Stomach (tissue), 4 donors: ENCODE measurements around the gene PNPT1.

ENCODE experiments used
- CTCF ChIP-seq, 7 experiments: fragments of 450-650 bp in 4 of 7; fragments of 200-600 bp in 3 of 7; sonication (generic) in 3 of 7; IDR thresholded peaks; one replicate each; pipeline ENCODE4 v1.5.1; 2016 to 2019; ENCODE audit warnings: antibody characterized with exemption in 7 of 7, control low read depth in 2 of 7, mild to moderate bottlenecking in 1 of 7
- POLR2A ChIP-seq, 4 donors: fragments of 450-650 bp; IDR thresholded peaks; one replicate each; pipeline ENCODE4 v1.6.1; 2016; ENCODE audit warnings: antibody characterized with exemption in 4 of 4, control low read depth in 2 of 4, mild to moderate bottlenecking in 1 of 4, moderate library complexity in 1 of 4

DNA sequence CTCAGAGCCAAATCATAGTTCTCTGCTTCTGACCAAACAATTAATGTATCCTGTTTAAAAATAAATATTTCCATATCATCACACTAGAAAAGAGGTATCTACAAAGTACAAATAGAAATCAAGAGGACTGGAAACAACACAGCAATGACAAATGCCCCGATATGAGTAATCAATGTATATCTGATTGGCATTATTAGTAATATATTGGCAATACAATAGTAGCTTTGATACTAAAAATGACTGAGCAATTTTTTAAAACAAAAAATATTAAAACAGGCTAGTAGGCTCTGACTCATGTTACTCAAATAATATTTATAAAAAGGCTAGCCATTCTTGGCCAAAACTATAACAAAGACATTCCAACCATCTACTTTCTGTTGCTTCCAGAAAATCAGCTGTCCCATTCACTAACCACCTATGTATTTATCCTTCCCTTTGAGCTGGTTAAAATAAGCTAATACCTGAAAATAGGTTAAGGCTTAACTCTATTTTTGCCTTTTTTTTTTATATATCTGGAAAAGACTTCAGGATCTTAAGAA, 89.5 kb downstream of the PNPT1 start:
- TF ChIP-seq CTCF (IDR thresholded peaks at IDR 0.05) (no peak), POLR2A (IDR thresholded peaks at IDR 0.05) (no peak)
